GM12801 (cell line): ENCODE measurements around the gene SGPP2.

ENCODE experiments used
- CTCF ChIP-seq: IDR thresholded peaks from one replicate; pipeline ENCODE4 v1.5.1; 2011; ENCODE audit warnings: control low read depth; ENCODE audit not compliant: insufficient read length; ENCODE audit errors: extremely low read depth

The SGPP2 gene

GRCh38 chr2:222538535-222538934 is 114.2 kb downstream of the SGPP2 start:
- no peak for TF ChIP-seq CTCF

DNA sequence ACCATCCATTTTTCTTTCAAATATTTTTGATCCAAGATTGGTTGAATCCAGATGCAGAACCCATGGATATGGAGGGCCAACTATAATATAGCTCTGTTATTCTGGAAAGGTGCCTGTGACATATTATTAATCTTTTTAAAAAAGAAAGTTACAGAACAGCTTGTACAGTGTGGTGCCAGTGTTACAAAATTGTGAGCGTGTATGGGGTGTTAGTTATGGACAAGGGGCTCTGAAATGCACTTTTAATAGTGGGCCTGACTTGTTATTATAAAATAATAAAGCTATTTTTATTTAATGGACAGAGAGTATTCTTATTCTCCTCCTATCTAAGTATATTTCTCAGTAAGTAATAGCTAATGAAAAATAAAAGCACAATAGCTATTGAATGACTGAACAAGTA is 120.3 kb downstream of the SGPP2 start:
- no peak for TF ChIP-seq CTCF

GRCh38 chr2:222545823-222546795 is 121.8 kb downstream of the SGPP2 start:
- no peak for TF ChIP-seq CTCF

DNA sequence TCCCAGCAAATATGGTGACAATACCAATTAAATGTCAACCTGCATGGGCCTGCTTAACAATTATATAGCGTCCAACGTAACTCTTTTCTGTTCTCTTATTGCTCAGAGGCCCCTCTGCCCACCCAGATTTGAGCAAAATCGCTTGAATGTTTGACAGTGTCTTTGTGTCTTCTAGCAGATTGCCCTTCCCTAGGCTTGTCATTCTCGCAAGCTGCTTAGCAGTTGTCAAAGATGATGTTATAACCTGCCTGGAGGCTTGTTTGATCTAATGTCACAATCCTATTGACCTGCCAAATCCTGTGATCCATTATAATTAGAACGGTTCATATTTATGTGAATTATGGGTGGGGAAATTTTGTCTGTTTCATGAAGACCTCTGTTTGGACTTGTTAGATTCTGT is 122.7 kb downstream of the SGPP2 start:
- no peak for TF ChIP-seq CTCF

DNA sequence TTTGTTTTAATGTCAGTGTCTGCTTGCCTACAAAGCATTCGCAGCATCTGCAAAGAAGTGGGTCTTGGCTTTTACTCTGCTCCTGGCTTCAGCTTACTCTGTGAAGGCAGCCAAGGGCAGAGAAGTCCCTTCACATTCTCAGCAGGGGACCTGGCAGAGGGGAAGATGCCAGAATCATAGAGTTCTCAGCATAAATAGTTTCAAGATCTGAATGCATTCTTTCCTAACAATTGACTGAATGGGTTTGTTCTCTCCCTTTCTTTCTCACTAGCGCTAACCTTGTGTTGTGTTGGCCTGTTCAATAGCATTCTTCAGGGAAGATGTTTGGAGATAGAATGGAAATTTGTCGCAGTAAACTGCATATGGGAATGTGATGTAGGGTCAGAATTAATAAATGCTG is 124.6 kb downstream of the SGPP2 start:
- no peak for TF ChIP-seq CTCF

- no peak for TF ChIP-seq CTCF
These were observed 130.2 kb downstream of the SGPP2 start for GRCh38 chr2:222554517-222554916.

DNA sequence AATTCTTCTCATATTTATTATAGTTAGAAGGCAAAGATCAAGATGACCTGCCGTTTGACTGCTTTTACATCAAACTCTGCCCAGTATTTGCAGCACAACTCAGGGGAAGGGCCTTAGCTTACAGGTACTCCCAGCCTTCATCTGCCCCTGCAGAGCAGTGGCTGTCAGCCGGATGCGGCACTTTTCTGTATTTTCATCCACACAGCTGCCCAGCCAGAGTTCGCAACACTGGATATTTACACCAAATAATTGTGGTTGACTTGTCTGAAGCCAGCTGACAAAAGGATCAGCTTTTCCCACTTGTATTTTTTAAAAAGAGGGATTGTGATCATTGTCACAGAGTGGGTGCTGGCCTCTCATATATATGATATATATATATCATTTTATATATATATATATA is 136.8 kb downstream of the SGPP2 start:
- no peak for TF ChIP-seq CTCF
